Measurements from ENCODE around the gene MAD1L1.
"Not testable (repeated sequence)": the region's sequence is repeated elsewhere in the genome, so short reads cannot be mapped to it uniquely, and the experiment has no call there.

The MAD1L1 gene

DNA sequence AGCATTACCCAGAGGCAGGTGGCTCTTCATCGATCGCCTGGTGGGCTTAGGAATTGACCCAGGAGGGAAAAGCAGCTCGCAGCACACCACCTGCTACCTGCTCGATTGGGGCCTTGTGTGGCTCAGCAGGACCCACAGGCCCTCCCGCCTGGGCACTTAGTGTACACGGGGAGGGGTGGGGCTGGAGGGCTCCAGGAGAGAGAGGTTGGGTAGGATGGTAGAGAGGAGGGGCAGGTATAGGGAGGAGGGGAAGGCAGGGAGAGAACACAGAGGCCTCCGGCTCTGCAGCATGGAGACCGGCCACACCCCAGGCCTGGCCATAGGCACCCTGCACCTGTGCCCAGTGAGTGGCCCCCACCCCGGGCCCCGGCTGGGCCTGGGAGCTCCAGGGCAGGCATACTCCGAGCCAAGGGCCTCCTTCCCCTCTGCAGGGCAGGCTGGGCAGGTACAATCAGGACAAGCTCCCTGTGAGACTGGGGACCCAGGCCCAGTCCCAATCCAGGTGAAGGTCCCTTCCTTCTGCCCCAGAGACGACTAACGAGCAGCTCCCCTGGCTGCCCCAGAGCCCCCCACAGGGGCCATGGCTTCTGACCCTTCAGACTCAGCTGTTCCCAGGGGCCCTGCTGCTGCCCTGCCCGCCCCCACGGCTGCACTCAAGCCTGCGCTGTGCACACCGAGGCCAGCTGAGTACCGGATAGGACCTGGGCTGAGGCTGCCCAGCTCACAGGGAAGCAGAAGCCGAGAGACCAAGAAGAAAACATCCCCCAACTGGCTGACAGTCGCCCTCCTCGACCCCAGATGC, 358.0 kb downstream of the MAD1L1 start:
- H3K4me3 ChIP-seq (ENCODE audit: low read depth, low read length): not testable (repeated sequence)

DNA sequence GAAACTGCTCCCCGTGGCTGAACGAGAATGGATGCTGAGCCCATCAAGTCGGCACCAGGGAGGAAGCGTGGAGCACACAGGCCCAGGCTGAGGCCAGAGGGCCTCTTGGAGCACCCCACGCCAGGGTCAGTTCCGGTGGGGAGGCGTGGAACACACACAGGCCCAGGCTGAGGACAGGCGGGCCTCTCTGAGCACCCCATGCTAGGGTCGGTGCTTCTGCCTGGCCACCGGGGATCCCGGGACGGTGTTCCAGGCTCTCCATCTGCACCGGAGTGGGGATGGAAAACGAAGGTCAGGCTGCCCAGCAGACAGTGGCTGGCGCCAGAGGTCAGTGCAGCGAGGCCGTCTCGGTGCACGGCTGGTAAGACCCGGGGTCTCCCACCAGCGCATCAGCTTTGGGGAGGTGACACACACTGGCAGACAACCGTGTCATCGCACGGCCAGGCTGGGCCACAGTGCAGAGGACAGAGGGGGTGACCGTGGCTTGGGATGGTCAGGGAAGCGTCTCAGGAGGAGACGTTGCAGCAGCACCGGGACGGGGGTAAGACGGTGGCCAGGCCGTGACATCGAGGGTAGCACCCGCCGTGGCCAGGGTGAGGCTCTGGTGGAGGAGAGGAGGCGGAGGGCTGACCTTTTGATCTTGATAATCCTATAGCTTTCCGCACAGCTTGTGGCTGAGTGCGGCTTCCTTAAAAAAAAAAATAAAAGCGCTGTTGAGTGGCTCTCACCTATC, 358.7 kb downstream of the MAD1L1 start:
- H3K4me3 ChIP-seq (ENCODE audit: low read depth, low read length): no peak overlapping the region

DNA sequence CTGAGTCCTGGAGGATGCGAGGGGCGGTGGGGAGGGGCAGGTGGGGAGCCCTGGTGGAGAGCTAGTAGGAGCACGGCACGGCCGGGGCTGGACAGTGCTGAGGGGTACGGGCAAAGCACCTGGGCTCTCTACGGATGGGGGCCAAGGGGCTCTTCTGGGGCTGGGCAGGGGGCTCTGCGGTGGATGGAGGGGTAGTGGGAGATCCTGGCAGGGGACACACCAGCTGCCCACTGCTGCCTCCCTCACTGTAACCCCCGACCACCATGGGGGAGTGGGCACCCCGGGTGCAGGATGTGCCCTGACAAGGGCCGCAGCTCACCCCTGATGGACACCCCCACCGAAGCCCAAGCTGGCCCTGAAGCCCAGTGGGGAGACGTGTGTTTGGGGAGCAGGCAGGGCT, 359.3 kb downstream of the MAD1L1 start:
- H3K4me3 ChIP-seq (ENCODE audit: low read depth, low read length): no peak overlapping the region

DNA sequence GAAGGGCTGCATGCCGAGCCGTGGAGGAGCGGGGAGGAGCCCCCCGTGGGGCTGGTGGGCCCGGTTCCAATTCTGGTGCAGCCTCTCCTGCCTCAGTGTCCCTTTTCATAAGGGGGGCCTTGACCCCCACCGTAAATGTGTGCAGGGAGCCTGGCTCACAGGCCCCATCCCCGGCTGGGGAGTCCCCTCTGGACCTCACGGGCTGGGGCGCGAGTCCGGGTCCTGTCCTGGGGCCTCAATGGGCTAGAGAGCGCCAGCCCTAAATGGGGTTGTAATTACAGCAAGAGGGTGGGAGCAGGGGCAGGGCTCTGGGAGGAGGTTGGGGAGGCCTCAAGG, 359.7 kb downstream of the MAD1L1 start:
- H3K4me3 ChIP-seq (ENCODE audit: low read depth, low read length): no peak overlapping the region

DNA sequence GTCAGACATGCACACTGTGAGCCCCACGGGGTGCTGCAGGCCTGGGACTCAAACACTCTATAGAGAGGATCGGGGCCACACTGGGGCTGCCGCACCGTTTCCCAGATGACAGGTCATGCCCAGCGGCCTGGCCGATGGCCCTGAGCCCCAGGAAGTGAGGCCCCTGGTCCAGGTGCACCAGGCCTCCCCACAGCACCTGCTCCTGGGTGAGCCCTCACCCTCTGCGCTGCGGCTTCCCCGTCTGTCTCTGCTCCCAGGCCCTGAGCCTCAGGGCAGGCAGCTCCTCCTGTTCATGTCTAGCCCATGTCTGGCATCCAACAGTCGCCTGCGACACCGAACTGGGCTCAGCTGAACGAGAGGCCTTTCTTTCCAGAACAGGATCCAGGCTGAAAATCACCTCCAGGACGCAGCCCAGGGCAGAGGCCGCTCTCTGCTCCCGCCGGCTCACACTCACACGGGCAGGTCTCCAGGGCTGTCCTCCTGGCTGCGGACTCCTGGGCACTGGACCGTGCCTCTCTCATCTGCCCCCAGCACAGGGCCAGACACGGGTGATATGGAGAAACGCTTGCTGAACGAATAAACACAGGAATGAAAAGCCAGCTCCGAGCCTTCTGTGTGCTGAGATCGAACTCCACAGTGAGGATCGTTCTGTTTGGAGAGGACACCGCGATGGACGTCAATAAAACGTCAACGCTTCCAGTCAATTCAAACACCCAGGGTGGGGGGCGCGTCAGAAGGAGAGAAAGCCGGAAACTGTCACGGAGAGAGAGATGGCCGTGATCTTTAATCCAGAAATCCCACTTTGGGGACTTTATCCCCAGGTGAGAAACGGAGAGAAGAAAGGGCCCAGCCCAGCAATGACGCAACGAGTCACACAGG, 360.3 kb downstream of the MAD1L1 start:
- no peak overlapping the region for H3K4me3 ChIP-seq (ENCODE audit: low read depth, low read length)

DNA sequence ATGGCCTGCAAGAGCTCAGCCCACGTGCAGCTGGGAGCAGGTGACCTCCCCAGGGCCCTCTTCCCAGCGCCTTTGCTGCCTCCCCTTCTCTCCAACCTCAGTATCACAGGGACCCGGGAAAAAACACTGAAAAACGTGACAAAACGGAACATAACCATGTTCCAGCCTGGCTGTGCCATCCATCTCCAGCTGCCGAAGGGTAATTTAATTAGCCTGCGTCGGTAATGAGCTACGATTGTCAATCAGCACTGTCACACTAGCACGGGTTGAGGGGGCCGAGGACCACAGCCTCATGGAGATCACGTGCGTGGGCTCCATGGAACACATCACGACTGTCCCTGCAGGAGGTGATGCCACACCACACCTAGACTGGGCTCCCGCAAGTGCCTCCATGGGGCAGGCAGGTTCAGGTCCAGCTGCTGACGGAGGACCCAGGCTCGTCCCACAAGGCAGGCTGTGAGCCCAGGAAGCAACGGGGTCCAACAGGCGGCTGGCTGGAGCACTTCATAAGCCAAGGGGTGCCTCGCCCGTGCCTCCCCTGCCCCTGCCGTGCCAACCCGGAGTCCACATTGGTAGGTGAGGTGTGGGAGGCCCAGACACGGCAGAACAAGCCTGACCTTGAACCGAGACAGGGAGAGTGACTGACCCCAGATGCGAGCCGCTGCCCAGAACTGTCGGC, 363.2 kb downstream of the MAD1L1 start:
- H3K4me3 ChIP-seq (ENCODE audit: low read depth, low read length): no peak overlapping the region

DNA sequence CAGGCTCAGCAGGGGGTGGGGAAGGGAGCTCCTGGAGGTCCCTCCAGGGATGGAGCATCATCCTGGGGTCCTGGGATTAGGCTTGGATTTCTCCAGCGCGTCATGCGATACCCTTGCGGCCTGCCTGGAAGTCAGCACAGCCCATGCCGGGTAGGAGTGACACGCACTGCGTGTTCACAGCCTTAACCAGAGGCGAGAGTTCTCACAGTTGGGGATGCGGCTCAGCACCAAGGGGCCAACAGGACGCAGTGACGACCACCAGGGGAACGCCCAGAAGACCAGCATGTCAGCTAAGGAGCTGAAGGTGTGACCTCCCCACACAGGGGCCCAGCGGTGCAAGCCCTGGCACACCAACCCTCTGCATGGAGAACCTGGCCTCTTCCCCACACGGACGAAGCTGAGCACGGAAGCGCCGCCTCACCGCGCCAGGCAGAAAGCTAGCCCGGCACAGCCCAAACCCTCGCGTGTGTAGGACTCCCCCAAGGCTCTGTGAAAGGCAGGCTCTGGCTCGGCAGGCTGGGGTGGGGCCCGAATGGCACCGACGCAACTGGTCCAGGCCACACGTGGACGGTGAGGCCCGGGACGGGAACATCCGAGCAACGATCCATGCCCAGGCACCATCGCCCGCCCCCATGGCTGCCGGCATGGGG, 364.1 kb downstream of the MAD1L1 start:
- H3K4me3 ChIP-seq (ENCODE audit: low read depth, low read length): no peak overlapping the region

DNA sequence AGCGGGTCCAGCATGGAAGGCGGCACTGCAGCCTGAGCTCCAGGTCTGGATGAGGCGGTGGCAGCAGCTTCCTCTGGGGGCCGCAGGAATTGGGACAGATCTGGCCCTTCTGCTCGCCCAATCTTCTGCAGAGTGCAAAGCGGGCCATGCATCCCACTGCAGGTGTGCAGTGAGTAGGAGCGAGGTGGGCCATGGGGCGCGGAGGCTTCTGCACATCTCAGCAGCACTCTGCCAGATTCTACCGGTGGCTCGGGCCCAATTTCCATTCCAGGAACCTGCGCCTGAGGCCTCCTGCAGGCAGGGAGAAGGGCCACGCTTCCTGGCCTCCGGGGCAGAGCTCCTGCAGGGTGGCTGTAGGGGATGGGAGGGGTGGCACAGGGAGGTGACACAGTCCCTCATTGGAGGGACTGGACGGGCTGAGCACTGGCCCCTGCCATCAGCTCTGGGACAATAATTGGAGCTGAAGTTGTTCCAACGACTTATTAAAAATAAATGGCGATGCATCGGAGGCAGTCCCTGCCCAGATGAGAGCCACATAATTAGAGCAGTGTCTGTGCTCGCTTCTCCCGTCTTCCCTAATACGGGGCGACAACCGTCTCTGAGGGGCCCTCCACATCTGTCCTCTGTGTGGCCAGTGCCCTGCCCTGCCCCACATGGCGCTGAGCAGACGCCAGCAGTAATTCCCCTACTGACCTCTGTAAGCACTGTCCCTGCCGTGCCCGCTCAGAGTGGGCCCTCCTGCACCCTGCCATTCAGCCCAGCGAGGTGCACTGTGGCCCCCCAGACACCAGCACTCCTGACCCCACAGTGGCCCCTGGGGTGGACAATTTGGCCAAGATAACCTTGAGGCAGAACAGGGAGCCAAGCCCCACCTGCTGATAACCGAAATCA, 365.1 kb downstream of the MAD1L1 start:
- H3K4me3 ChIP-seq (ENCODE audit: low read depth, low read length): no peak overlapping the region

DNA sequence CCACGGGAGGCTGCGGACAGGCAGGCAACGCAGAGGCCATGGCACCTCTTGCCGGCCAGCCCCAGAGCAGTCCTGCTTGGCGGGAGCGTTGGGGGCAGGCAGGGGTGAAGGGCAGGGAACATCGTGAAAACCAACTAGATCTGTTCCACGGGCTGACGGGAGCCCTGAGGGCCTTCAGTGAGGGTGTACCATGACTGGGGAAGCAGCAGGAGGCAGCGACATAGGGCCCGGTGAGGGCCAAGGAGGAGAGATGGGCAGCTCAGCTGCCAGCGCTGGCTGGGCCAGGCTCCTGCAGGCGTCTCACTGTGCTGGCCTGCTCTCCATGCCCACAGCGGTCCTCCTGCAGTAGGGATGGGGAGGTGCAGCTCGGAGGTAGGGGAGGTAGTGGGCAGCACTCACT, 366.1 kb downstream of the MAD1L1 start:
- no peak overlapping the region for H3K4me3 ChIP-seq (ENCODE audit: low read depth, low read length)

DNA sequence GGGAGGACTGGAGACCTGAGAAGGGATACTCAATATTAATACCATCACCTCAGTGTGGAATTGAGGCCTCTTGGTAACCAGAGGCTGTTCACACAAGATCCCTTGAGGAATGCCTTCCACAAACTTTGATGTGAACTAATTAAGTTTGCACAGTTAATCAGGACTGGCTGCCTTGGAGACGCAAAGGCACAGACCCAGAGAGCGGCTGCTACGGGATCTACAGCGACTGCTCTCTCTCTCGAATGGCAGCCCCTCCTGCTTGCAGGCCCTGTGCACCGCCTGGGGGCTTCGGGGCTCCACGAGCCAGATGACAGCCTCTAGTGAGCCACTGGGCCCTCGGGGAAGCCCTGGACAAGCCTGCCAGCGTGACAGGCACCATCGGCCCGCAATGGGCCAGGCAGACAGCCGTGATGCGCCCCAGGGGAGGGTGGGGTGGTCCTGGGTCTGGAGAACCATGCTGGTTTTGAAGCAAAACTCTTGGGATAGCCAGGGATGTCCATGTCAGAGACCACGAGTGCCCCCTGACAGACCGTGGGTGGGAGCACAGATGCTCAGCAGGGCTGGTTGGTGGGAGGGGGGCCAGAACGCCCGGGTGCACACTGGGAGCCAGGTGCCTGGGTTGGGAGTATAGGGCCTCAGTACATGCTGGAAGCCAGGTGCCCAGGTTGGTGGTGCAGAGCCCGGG, 367.0 kb downstream of the MAD1L1 start:
- H3K4me3 ChIP-seq (ENCODE audit: low read depth, low read length): no peak overlapping the region

DNA sequence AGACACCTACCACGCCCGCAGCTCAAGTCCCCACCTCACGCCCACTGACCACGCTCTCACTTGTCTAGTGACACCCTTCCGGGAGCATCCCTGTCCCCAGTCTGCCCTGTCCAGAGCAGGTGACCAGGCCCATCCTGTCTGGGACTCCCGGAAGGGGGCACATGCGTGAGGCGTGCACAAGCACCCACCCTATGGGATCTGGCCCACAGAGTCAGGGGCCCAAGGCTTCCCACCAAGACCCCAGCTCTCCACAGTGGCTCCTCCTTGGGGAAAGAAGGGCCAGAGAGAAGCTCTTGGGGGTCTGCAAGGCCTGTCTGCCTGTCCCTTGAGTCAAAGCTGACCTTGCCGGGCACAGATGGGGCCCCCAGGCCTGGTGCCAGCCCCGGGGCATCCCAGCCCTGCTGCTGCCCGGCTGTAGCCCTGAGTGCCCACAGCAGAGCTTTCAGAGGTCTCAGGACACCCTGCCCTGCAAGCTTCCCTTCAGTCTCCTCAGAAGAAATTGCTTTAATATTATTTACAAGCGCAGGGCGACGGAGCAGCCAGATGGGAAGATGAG, 367.7 kb downstream of the MAD1L1 start:
- no peak overlapping the region for H3K4me3 ChIP-seq (ENCODE audit: low read depth, low read length)

DNA sequence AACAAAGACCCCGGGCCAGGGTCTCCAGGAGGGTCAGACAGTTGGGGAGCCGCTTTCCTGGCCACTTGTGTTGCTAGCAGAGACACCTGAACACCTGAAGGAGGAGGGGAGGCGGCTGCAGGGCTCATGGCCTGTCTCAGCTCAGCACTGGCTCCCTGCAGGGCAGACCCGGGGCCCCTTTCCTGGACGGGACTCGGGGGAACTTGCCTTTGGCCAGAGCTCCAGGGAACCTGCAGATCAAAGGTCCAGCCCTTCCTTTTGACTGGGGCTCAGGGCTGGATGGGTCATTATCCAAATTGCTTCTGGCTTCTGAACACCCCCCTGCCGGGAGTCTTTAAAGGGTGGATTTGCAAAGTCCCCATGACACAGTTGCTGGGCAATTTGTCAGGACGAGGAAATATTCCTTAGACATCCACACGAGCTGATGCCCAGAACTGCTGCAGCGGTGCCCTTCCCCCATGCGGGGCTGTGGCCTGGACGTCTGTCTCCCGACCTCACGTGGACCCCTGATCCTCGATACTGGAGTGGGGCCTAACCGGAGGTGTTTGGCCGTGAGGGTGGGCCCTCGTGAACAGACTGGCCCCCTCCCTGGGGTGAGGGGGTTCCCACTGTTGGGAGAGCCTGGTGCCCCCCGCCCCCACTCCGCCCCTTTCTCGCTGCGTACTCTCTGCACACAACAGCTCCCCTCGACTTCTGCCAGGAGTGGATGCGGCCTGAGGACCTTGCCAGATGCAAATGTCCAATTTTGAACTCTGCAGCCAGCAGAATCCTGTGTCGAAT, 368.4 kb downstream of the MAD1L1 start:
- no peak overlapping the region for H3K4me3 ChIP-seq (ENCODE audit: low read depth, low read length)

DNA sequence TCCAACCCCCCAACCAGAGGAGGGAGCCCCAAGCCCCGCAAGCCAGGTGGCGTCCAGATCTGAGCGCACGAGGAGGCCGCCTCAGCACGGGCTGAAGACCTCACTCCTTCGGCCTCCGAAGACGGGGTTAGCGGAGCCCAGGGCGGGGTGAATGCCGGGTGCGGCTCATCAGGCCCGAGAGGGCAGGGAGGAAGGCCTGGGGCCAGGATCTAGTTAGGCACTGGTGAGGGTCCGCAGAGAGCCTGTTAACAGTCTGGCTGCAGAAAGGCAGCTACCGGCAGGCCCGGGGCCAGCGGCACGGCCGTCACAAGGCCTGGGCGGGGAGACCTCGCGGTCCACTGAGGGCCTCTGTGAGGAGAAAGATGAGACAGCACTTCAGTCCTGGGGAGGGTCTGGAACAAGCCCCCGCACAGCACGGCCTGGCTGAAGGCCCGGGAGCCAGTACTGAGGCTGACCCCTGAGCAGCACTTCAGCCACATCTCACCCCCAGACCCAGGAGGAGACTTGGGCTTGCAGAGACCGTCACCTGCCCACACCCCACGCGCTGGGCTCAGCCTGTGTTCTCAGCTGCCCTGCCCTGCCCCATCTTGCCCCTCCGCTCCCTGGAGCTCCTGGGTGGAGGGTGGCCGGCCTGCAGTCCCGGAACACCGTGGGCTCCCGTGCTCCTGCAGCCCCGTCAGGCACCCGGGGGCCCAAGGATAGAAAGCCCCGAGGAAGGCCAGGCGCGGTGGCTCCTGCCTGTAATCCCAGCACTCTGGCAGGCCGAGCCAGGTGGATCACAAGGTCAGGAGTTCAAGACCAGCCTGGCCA, 369.4 kb downstream of the MAD1L1 start:
- H3K4me3 ChIP-seq (ENCODE audit: low read depth, low read length): no peak overlapping the region

DNA sequence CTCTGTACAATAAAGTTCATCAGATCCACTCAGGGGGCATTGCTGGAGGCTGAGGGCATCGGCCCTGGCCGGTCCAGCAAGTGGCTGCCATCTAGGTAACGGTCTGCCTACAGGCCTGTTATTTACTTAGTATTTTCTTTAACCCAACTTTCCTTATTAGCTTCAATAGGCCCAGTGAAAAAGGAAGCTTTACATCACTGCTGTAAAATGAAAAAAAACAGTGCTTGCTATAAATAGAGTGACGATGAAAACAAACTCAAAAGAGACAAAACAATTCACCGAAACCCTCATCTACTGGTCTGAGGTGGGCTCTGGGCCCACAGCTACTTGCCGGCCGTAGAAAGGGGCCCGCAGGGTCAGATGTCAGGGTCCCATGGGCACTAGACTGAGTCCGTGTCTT, 370.2 kb downstream of the MAD1L1 start:
- H3K4me3 ChIP-seq (ENCODE audit: low read depth, low read length): no peak overlapping the region

DNA sequence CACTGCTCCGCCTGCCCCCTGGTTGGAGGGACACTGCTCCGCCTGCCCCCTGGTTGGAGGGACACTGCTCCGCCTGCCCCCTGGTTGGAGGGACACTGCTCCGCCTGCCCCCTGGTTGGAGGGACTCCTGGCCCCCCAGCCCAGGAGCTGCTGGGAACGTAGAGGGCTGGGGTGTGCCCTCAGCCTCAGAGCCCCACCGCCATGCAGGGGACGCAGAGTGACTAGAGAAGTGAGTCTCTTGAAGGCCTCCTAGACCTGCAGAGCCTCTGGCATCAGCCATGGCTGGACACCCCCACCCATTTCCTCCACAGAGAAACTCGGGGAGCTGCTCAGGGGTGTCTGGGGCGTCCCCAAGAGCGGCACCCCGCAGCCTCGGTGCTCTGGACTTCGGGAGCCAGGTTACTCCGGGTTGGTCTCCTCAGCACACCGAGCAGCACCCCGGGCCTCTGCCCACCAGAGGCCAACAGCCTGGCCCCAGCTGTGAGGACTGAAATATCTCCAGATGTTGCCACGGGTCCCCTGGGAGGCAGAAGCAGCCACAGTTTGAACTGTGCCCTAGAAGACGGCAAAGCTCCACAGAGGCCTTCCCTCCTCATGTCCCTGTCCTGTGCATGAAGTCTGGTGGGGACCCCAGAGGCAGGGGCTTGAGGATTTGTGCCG, 370.8 kb downstream of the MAD1L1 start:
- H3K4me3 ChIP-seq (ENCODE audit: low read depth, low read length): no peak overlapping the region
